Hematopoietic multipotent progenitor cell (in vitro differentiated cells): ENCODE measurements around the gene TPRN. TPM values are rescaled to one million over a fixed set of nuclear protein-coding genes. Genes with fewer than 3 reads are reported as not detected.

Experiments
- DNase-seq, 3 donors: peaks; one replicate each; pipeline ENCODE4 v3.0.0-alpha.2; 2011 to 2015; ENCODE audit warnings: low read depth in 2 of 3, low spot score in 2 of 3
- total RNA-seq: library from RNA; depleted of rRNA; stranded (reverse); fragments of >200 nt; gene quantifications from one replicate; pipeline ENCODE4 v1.2.3, GENCODE V29; 2012

Gene TPRN
- total RNA-seq, 1 donor = 3.0 TPM

DNA sequence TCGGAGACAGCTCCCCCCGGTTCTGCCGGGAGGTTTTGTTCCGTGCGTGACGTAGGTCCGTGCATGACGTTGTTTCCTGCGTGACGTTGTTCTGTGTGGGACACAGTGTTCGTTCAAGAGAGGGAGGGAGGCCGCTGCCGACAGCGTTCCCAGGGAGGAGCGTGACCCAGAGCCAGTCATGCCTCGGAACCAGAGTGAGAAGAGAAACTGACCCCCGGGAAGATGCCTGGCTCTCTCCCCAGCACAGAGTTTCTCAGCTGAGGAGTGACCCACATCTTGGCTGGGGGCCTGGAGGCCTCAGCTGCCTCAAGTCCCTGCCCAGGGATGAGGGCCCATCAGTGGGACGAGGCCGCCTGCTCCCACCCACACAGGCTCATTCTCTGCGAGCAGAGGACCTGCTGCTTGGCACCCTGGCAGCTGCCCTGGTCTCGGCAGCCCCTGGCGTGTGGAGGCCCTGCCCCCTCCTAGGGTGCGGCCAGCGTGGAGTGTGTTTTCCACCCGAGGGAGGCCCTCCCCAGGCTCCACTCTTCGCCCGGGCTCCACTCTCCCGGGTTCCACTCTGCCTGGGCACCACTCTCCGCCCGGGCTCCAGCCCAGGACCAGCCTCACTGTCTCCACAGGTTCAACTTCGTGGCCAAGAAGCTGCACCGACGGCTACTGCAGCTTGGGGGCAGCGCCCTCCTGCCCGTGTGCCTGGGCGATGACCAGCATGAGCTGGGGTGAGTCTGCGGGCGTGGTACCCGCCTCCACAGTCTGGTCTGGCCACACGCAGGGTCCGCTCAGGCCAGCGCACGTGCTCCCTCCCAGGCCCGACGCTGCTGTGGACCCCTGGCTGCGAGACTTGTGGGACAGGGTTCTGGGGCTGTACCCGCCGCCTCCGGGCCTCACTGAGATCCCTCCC lies 12.9 kb upstream of the TPRN start:
- no peak for DNase-seq

DNA sequence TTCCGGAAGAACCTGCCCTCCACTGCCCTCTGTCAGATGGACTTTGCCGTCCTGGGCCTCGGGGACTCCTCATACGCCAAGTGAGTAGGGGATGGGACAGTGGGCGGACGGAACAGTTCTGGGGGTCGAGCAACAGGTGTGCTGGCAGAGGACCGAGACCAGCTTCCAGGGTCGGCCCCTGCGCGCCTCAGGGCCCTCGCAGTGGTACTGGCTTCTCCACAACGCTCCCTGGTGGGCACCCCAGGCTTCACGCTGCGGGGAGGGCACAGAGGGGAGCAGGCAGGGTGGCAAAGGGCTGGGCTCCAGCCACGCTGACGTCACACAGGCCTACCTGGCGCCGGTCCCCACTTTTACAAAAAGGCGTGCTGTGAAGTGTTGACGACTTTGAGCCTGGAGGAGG lies 12.0 kb upstream of the TPRN start:
- no peak for DNase-seq

DNA sequence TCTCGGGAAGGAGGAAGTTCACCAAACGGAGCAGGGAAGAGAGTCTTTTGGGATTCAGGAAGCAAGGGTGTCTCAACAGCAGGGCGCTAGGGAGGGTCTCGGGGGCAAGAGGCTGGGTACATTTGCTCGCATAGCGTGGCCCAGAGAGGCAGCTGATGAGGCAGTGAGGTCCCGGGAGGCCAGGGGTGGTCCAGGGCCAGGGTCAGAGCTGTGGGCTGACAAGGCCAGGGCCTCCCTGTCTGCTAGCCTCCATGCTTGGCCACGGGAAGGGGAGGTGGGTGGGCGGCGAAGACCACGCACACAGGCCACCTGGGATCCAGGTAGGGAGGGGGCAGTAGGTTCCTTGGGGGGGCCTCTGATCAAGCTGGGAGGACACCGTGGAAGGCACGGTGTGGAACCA lies 11.0 kb upstream of the TPRN start:
- no peak for DNase-seq

DNA sequence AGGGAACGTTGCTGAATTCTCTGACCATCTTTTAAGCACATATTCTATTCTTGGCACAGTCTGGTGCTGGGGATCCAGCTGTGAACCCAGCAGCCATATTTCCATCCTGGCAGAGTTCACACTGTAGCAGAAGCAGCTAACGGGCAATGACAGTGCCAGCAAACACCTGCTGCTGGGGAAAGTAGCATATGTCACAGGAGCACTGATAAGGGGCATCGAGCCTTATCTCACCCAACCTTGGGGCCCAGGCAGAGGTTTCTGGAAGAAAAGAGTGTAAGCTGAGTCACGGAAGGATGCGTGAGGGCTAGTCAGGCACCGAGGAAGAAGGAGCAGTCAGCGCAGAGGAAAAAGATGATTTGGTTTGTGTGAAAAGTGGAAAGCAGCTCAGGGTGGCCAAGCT lies 6.1 kb upstream of the TPRN start:
- DNase-seq = no peak

DNA sequence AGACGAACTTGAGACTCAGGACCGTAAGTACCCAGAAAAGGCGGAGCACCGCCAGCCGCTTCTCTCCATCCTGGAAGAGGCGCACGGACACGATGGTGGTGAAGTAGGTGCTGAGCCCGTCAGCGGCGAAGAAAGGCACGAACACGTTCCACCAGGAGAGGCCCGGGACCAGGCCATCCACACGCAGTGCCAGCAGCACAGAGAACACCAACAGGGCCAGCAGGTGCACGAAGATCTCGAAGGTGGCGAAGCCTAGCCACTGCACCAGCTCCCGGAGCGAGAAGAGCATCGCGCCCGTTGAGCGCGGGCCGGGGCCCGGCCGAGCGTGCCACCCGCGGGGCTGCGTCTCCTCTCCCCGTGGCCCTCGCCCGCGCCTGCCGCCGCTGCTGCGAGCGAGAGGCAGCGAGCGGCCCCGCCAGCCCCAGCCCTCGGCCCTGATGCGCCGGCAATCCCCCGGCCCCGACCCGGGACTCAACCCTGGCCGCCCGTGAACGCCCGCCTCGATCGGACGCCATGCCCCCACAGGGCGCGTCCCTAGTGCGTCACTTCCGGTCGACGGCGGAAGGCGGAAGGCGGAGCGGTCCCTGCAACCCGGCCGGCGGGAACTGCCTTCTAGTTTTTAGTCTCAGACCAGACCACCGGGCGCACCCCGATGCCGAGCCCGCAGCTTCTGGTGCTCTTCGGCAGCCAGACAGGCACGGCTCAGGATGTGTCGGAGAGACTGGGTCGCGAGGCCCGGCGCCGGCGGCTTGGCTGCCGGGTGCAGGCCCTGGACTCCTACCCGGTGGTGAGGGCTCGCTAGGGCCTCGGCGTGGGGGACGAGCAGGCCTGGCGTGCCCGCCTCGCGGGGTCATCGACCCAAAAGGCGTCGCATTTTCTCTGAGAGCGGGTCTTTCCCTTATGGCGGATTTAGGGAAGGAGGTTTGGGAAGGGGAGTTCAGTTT lies 4.9 kb upstream of the TPRN start, which contains the start of the genes NDOR1 and TMEM203:
TSS of gene NDOR1 (plus strand) at position 575 of the 944 bp plus-strand sequence. CDS start at position 653, 78 bp downstream.
TSS of gene TMEM203 (minus strand) at position 523 of the 944 bp plus-strand sequence. CDS start at position 289, 234 bp downstream.
- peak; percentile 86 to 92 (median 90) for DNase-seq

DNA sequence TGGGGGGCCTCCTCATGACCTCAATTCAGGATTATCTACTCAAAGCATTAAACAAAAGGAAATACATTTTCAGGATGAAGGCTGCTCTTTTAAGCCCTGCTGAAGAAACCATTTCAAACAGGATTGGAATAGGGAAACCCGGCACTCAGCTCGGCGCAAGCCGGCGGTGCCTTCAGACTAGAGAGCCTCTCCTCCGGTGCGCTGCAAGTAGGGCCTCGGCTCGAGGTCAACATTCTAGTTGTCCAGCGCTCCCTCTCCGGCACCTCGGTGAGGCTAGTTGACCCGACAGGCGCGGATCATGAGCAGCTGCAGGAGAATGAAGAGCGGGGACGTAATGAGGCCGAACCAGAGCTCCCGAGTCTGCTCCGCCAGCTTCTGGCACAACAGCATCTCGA lies 4.2 kb upstream of the TPRN start:
- DNase-seq = no peak

DNA sequence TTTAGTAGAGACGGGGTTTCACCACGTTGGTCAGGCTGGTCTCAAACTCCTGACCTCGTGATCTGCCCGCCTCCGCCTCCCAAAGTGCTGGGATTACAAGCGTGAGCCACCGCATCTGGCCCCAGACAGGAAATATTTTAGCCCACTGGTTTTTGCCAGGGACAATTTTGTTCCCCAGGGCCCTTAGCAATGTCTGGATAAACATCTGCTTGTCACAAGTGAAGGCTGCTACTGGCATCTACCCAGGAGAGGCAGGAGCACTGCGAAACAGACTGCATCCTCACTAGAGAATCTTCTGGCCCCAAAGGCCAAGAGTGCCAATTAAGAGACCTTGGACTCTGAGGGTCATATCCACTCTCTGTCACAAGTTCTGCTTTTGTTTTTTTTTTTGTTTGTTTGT lies 2.4 kb upstream of the TPRN start:
- DNase-seq = no peak

DNA sequence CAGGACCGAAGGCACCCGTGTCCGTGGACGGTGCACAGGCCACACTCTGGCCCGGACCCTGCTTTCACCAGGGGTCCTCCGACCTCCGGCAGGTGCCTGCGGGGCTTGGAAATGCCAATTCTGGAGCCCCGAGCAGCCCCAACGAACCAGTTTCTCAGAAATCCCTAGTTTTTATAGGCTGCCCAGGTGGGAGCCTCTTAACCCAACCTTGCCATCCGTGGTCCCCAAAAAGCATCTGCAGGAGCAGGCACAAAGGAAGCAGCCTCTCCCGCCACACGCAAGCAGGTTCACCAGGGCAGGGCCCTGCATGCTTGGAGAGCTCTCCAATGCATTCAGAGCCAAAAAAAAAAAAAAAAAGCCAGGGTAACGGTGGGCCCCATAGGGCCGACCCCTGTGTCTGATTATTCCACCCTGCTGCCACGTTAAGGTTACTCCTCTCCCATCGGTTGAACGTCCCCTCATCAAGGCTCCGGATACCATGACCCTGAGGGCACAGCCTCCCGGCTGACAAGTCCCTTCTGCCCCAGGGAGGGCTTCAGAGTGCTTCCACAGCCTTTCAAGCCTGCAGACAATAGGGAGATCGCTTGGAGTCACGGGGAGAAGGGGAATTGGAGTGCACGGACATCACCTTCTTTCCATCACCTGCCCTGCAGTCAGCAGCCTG lies 796 bp upstream of the TPRN start:
- no peak for DNase-seq

DNA sequence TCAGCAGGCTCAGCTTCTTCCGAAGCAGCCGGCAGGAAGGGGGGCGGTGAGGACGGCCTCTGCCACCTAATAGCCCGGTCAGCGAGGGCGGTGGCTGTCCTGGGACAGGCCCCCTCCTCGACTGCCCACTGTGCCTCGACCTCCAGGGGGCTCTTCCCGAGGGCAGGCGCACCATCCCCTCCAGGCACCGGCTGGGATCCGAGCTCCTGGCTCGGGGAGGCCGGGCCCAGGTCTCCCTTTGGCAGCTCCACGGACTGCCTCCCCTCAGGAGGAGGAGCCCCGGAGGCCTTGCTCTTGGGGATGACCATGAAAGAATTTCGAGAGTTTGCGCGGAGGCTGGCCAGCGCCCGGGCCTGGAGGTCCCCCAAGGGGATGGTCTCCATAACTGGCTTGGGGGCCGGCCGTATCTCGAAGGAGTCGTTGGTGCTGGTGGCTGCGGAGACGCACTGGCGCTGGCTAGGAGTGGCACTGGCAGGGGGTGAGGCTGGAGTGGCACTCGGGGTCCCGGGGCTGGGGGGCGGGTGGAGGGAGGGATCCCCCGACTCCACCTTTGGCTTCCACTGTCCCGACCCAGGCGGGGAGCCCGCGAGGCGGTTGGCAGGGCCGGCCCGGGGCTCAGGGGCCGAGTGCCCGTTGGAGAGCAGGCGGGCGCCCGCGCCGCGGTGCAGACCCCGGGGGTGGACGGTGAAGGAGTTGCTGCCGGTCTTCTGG lies 975 bp downstream of the TPRN start:
- no peak for DNase-seq

DNA sequence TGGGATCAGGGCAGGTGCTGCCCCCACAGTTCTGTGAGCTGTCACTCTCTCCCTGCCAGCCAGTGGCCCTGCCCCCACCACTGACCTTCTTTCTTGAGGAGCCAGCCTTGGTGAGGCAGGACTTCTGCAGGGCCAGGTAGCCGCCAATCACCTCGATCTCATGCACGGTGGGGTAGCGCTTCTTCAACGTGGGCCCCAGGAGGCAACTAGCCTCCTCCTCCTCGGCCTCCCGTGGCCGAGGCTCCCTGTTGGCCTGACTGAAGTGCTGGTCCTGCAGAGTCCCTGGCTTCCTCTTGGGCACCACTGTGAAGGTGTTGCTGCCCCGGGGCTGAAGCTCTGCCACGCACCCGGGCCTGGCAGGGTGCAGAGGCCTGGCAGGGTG lies 1.6 kb downstream of the TPRN start:
- DNase-seq = no peak

DNA sequence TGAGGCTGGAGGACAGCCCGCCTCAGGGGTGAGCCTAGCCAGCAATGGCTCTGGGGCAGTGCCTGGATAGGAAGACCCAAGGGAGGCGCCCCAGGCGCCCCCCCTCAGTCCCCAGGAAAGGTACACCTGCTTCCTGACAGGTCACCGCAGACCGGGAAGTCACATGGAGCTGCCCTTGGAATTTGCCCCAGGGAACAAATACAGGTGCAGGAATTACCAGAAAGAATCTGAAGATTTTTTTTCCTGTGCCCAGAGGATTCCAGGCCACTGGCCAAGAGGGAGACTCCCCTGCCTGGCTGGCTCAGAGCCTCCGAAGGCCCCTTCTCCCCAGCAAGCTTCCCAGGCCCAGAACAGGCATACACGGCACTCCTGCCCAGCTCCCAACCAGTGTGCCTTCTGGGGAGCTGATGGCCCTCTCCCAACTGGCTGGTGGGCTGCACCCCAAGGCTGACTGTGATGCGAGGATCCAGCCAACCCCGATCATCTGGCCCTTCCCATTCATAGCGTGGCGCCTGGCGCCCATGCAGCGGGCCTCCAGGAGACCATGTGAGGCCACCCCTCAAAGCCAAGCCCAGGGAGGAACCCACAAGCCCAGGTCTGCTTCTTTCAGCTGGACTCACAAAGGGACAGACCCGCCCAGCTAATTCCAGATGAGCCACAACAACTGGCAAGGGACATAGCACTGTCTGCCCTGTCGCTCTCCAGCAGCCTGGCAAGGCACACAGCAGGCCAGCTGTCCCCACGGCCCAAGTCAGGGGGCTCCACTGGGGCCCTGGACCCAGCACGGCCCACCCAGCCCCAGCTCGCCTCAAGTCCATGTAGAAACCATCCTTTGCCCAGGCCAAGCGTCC lies 2.3 kb downstream of the TPRN start:
- no peak for DNase-seq

DNA sequence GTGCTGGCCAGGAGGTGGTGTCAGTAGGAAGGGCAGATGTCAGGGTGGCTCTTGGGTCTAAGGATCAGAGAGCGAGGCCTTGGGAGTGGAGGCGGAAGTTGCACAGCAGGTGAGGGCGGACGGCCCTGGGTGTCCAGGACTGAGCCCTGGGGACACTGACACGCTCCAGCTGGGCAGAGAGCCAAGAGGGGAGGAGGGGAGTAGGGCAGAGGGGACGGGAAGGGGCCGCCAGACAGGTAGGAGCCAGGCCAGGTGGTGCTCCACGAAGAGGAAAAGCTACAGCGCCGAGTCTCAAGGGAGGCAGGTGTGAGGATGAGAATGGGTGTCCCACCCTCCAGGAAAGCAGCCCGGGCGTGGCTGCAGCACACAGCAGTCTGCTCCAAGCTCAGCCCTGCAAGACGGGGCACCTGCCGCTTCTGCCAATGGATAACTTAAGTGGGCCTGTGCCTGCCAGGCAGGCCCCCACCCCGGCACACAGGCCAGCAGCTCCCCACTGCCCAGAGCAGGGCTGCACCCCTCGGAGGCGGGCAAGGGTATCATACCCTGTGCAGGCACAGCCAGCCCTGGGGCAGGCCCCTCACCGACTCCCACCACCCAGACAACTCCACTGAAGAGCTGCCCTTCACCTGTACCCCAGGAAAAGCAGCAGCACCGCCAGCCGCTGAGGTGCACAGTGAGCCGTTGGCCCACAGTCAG lies 4.9 kb downstream of the TPRN start:
- DNase-seq = no peak

DNA sequence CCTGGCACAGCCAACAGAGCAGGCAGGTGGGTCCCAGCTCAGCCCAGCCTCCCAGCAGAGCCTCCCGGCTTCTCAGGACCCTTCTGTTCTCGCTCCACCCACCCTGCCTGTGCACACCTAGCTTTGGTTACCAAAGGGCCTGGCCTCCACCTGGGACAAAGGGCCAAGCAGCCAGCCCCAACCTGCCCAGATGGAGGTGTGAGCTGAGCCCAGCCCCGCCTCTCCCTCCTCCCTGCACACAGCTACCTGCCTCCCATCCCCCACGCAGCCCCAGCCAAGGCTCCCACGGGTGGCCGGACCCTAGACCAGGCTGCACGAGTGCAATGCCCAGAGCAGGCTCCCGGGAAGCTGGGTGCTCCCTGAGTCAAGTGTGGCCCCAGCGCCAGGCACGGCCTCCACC lies 5.6 kb downstream of the TPRN start:
- DNase-seq = no peak

DNA sequence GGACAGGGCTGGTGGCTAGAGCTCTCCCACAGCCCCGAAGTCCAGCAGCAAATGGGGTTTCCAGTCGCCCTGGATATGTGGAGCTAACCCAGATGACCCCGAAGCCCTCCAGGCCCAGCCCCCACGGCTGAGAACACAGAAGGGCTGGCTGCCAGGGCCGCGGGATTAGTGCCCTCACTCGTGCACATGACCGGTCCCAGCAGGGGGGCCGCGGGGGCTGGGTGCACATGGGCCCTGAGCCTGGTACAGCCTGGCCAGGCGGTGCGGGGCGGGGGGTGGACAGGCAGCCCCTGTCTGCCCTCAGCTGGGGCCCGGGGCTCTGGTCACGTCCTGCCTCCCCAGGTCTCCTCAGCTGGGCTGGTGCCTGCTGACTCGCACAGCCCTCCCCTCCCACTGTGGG lies 6.2 kb downstream of the TPRN start:
- no peak for DNase-seq

DNA sequence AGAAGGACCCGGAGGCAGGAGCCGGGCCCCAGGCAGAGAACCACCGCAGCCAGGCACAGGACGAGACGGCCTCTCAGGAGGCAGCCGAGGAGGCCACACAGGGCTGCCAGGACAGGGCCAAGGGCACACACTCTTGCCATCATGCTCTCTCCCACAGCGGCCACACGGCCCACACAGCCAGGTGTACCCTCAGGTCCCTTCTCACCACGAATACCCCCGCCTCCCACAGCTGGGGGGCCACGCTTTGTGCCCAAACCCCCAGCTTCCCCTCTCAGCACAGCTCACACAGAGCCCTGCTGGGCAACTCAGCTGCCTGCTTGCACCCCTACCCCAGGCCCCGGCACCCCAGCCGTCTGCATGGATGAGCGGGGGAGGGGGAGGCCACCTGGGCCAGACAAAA lies 6.8 kb downstream of the TPRN start:
- no peak for DNase-seq

DNA sequence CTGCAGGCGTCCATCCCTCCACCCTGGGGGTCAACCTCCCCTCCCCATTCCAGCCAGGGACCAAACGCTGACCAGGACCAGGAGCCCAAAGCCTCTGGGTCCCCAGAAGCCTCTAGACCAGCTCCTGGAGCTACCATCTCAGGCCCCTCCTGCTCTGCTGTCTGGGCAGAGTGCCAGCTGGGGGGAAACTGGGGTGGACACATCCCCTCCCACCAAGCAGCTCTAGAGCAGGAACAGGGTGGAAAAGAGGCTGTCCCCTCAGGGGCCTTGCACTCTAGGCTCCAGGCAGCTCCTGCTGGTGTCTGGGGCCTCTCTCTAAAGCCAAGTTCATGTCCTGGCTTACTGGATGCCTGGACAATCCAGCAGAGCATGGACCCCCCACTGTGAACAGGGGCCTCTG lies 7.7 kb downstream of the TPRN start:
- DNase-seq = no peak

DNA sequence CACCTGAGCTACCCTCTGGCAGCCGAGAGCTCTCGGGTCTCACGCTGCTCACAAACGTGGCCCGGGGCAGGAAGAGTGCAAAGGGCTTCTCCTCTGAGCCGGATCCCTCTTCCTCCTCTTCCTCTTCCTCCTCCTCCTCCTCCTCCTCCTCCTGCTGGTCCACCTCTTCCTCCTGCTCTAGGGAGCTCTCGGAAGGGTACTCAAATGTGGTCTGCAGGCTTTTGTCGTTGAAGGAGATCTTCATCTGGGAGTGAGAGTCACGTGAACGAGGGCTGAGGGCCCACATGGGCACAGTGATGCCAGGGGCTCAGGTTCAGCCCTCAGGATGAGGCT lies 8.1 kb downstream of the TPRN start:
- no peak for DNase-seq

DNA sequence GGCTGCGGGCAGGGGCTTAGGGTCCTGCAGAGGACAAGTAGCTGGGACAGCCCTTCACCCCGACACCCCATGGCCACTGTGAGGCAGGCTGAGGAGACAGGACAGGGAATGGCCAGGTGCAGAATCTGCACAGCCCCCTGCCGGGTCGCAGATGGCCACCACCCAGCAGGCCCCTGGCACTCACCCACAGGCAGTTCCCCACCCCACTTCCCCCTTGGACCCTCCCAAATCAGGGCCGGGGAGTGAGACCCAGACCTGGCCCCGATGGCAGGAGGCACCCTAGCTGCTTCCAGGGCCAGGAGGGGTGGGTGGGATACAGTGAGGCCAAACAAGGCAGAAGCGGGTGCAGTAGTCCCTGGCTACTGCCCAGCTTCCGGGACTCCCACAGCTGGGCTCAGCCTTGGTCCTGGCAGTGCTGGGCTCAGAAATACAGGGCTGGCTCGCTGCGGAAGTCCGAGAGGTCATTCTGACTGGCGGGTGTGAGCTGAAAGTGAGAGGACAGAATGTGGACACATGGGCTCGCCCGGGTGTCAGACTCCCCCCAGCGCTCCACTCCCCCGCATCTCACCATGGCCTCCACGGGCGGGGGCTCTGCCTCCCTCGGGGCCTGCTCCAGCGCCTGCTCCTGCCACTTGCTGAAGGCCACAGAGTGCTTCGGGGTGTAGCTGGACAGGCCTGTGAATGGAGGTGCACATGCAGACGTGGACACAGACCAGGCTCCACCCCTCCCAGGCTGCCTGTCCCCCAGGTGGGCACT lies 8.7 kb downstream of the TPRN start:
- DNase-seq = no peak
